ENCODE data around the gene TMEM131L. TPM values are rescaled to one million over a fixed set of nuclear protein-coding genes. Genes with fewer than 3 reads are reported as not detected.

TMEM131L gene
- polyA plus RNA-seq, 3 donors = 11.2 to 58.3 (median 26.0) TPM

- Histone ChIP-seq H3K4me1 (ENCODE audit: control insufficient read depth in 1 of 2, insufficient read depth in 2 of 2, low read length in 2 of 2) (peaks cover 22 to 28% of the 10 kb centered on the region in 2 donors), H3K27ac (ENCODE audit: low read depth in 1 of 2, low read length in 2 of 2) (peak overlapping the region in 1 of 2 donors; percentile 71), H3K4me3 (replicated peaks in 1 of 3; ENCODE audit: low read depth in 2 of 3, low read length in 3 of 3) (no peak overlapping the region), H4K20me1 (ENCODE audit: insufficient read depth, low read length) (peaks cover 25% of the 10 kb centered on the region), H3K79me2 (ENCODE audit: insufficient read depth, low read length) (no peaks in the 10 kb centered on the region), H2AFZ (ENCODE audit: insufficient read depth, low read depth, low read length, poor library complexity, severe bottlenecking) (no peak overlapping the region), H3K36me3 (replicated peaks in 1 of 2; ENCODE audit: control insufficient read depth in 1 of 2, insufficient read depth in 2 of 2, low read length in 2 of 2) (peaks cover 67 to 88% of the 10 kb centered on the region in 2 donors), H3K9ac (ENCODE audit: insufficient read depth, low read length, poor library complexity, severe bottlenecking) (no peak overlapping the region), H3K4me2 (replicated peaks; ENCODE audit: extremely low read depth, low read length, poor library complexity, severe bottlenecking) (no peak overlapping the region), H3K9me3 (replicated peaks in 1 of 2; ENCODE audit: control insufficient read depth in 1 of 2, insufficient read depth in 1 of 2, low read length in 2 of 2) (no peaks in the 10 kb centered on the region), H3K27me3 (ENCODE audit: control insufficient read depth in 2 of 2, insufficient read depth in 2 of 2, low read length in 2 of 2) (no peaks in the 10 kb centered on the region)
- Mint-ChIP-seq H3K27me3 (ENCODE audit: low read depth in 3 of 3) (peaks cover 0 to 1% (median 0%) of the 10 kb centered on the region in 3 donors), H3K27ac (peak overlapping the region in 6 of 7 donors; percentile 30 to 87 (median 85)), H3K36me3 (peaks cover 76 to 98% of the 10 kb centered on the region in 2 donors), H3K4me1 (peaks cover 25% of the 10 kb centered on the region), H3K4me3 (no peak overlapping the region), H3K9me3 (peaks cover 0 to 5% (median 0%) of the 10 kb centered on the region in 7 donors)
- TF ChIP-seq CTCF (IDR thresholded peaks at IDR 0.05) = peak; percentile 88
- 100% methylated on average over 1 of the region's 3 CpGs for WGBS (ENCODE audit: insufficient coverage)
- DNase-seq = peak in 2 of 3 donors; percentile 58
- intact Hi-C loops (cut with micrococcal nuclease) = loop anchor here (2.0 to 5.0 kb wide), 2 partner anchors 116 to 117 kb away; no protein-coding TSS in a partner anchor
Observed at GRCh38 chr4:153634738-153635353, 168.7 kb downstream of the TMEM131L start.

DNA sequence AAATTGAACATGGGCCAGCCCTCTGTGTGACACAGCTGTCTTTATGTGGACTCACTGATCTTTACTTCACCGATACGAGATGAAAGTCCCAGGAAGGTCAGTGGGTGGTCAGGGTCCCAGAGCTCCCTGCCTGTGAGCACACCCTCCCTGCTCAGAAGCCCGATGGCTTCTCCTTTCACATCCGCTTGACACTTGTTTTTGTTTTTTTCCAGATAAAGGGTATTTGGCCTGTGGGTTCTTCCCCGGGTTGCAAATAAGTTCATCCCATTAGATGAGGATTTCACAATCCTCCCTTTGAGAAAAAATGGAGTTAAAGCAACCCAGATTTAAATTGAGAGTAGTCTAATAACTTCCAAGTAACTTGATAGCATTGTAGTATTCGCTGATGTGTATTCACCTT is 169.7 kb downstream of the TMEM131L start:
- peaks cover 0 to 6% (median 0%) of the 10 kb centered on the region in 7 donors for H3K9me3 Mint-ChIP-seq
- H3K79me2 ChIP-seq (ENCODE audit: insufficient read depth, low read length) = no peaks in the 10 kb centered on the region
- no peak for TF ChIP-seq CTCF (IDR thresholded peaks at IDR 0.05)
- peaks cover 57 to 78% of the 10 kb centered on the region in 2 donors for H3K36me3 ChIP-seq (replicated peaks in 1 of 2; ENCODE audit: control insufficient read depth in 1 of 2, insufficient read depth in 2 of 2, low read length in 2 of 2)
- peak overlapping the region; percentile 34 to 71 for H3K27ac ChIP-seq (ENCODE audit: low read depth in 1 of 2, low read length in 2 of 2)
- peak overlapping the region; percentile 45 to 87 (median 82) for H3K27ac Mint-ChIP-seq
- H3K4me1 Mint-ChIP-seq = peaks cover 32% of the 10 kb centered on the region
- H3K27me3 Mint-ChIP-seq (ENCODE audit: low read depth in 3 of 3) = peaks cover 0 to 2% (median 0%) of the 10 kb centered on the region in 3 donors
- H3K4me3 ChIP-seq (replicated peaks in 1 of 3; ENCODE audit: low read depth in 2 of 3, low read length in 3 of 3) = no peak overlapping the region
- WGBS (ENCODE audit: insufficient coverage) = 0% methylated on average over 2 of the region's 6 CpGs
- H2AFZ ChIP-seq (ENCODE audit: insufficient read depth, low read depth, low read length, poor library complexity, severe bottlenecking) = no peak overlapping the region
- H3K4me2 ChIP-seq (replicated peaks; ENCODE audit: extremely low read depth, low read length, poor library complexity, severe bottlenecking) = peak overlapping the region; percentile 26
- no peak overlapping the region for H3K4me3 Mint-ChIP-seq
- peaks cover 66 to 94% of the 10 kb centered on the region in 2 donors for H3K36me3 Mint-ChIP-seq
- peaks cover 16% of the 10 kb centered on the region for H4K20me1 ChIP-seq (ENCODE audit: insufficient read depth, low read length)
- H3K27me3 ChIP-seq (ENCODE audit: control insufficient read depth in 2 of 2, insufficient read depth in 2 of 2, low read length in 2 of 2) = no peaks in the 10 kb centered on the region
- H3K4me1 ChIP-seq (ENCODE audit: control insufficient read depth in 1 of 2, insufficient read depth in 2 of 2, low read length in 2 of 2) = peaks cover 23 to 29% of the 10 kb centered on the region in 2 donors
- peak in 1 of 3 donors; percentile 37 for DNase-seq
- no peak overlapping the region for H3K9ac ChIP-seq (ENCODE audit: insufficient read depth, low read length, poor library complexity, severe bottlenecking)
- intact Hi-C loops (cut with micrococcal nuclease) = loop anchor here in 1 of 2 donors (2.0 kb wide), 1 partner anchor 115 kb away; no protein-coding TSS in a partner anchor
- H3K9me3 ChIP-seq (replicated peaks in 1 of 2; ENCODE audit: control insufficient read depth in 1 of 2, insufficient read depth in 1 of 2, low read length in 2 of 2) = no peaks in the 10 kb centered on the region

All from CD14-positive monocyte (primary cell).